ENCODE results near the gene EHF. TPM values are rescaled to one million over a fixed set of nuclear protein-coding genes. Genes with fewer than 3 reads are reported as not detected.
"Not testable (repeated sequence)": the region's sequence is repeated elsewhere in the genome, so short reads cannot be mapped to it uniquely, and the experiment has no call there.

The EHF gene
- polyA plus RNA-seq, 1 of the 3 experiments (the other 2 are of a cell fraction) = not detected

- H3K9me3 ChIP-seq = peaks cover 7% of the 10 kb centered on the region; the same call in 1 of the 2 replicates
- TF ChIP-seq RXRA (IDR thresholded peaks at IDR 0.05; ENCODE audit: borderline replicate concordance, low read depth) (no peak), TAF1 (IDR thresholded peaks at IDR 0.05; ENCODE audit: borderline replicate concordance, low read depth, low read length) (no peak), MEF2A (IDR thresholded peaks at IDR 0.05; ENCODE audit: borderline replicate concordance, low read depth) (no peak), FOXM1 (IDR thresholded peaks at IDR 0.05; ENCODE audit: low read depth) (no peak), MXI1 (IDR thresholded peaks at IDR 0.05; ENCODE audit: low read depth, low read length) (no peak), SMC3 (IDR thresholded peaks at IDR 0.05; ENCODE audit: low read depth, low read length) (no peak), RAD21 (IDR thresholded peaks at IDR 0.05; ENCODE audit: low read length) (no peak), RCOR1 (IDR thresholded peaks at IDR 0.05; ENCODE audit: low read length) (no peak), NFIC (IDR thresholded peaks at IDR 0.05; ENCODE audit: borderline replicate concordance) (no peak), NRF1 (IDR thresholded peaks at IDR 0.05; ENCODE audit: low read depth, low read length) (no peak), FOXJ3 (CRISPR knock-in tag; IDR thresholded peaks at IDR 0.05) (no peak)
- H3K9me2 ChIP-seq = no peaks in the 10 kb centered on the region
- H3K79me2 ChIP-seq (ENCODE audit: insufficient read depth) = no peaks in the 10 kb centered on the region
- no peak overlapping the region for H3K9ac ChIP-seq
- no peak for DNase-seq
- H3K36me3 ChIP-seq (replicated peaks in 1 of 2; ENCODE audit: control insufficient read depth in 1 of 2, insufficient read depth in 2 of 2, low read length in 1 of 2) = no peaks in the 10 kb centered on the region
- no peak overlapping the region for H2AFZ ChIP-seq (ENCODE audit: low read depth)
- H3K27me3 ChIP-seq (ENCODE audit: insufficient read depth) = no peaks in the 10 kb centered on the region
- H3F3A ChIP-seq (replicated peaks; ENCODE audit: insufficient read depth) = no peaks in the 10 kb centered on the region
- no peaks in the 10 kb centered on the region for H4K20me1 ChIP-seq (ENCODE audit: insufficient read depth)
- 73% methylated on average over 4 of the region's 4 CpGs for WGBS (ENCODE audit: low lambda C conversion rate)
- ChIA-PET CTCF (interaction anchor here (5.6 to 5.9 kb wide), 2 partner anchors 302 to 804 kb away, joined by 70 to 88 read pairs; no protein-coding TSS in a partner anchor), POLR2A (no interaction called here)
- no peak overlapping the region for H3K4me3 ChIP-seq (ENCODE audit: low read depth in 2 of 2, low read length in 1 of 2)
- no peak overlapping the region for H3K27ac ChIP-seq (ENCODE audit: low read depth in 2 of 2, low read length in 1 of 2)
- no peak overlapping the region for H3K4me2 ChIP-seq
- peaks cover 0 to 4% of the 10 kb centered on the region in 2 experiments; a peak in 1 of 4 replicates for H3K4me1 ChIP-seq (ENCODE audit: control insufficient read depth in 1 of 2, insufficient read depth in 2 of 2, low read depth in 1 of 2, low read length in 1 of 2)
Observed at GRCh38 chr11:34588701-34589100, 32.2 kb upstream of the EHF start.

GRCh38 chr11:34589177-34589576, 31.7 kb upstream of the EHF start:
- H2AFZ ChIP-seq (ENCODE audit: low read depth); POLR2A ChIA-PET: not testable (repeated sequence)
- CTCF ChIA-PET = interaction anchor here (5.6 to 5.9 kb wide), 2 partner anchors 302 to 804 kb away, joined by 70 to 88 read pairs; no protein-coding TSS in a partner anchor

GRCh38 chr11:34593085-34593484, 27.8 kb upstream of the EHF start:
- H3K79me2 ChIP-seq (ENCODE audit: insufficient read depth) = no peaks in the 10 kb centered on the region
- no peak overlapping the region for H3K27ac ChIP-seq (ENCODE audit: low read depth in 2 of 2, low read length in 1 of 2)
- H3K4me1 ChIP-seq (ENCODE audit: control insufficient read depth in 1 of 2, insufficient read depth in 2 of 2, low read depth in 1 of 2, low read length in 1 of 2) = no peaks in the 10 kb centered on the region
- H3K36me3 ChIP-seq (replicated peaks in 1 of 2; ENCODE audit: control insufficient read depth in 1 of 2, insufficient read depth in 2 of 2, low read length in 1 of 2) = no peaks in the 10 kb centered on the region
- 5% methylated on average over 1 of the region's 1 CpG for WGBS (ENCODE audit: low lambda C conversion rate)
- CTCF ChIA-PET = no interaction called here
- no peak overlapping the region for H3K4me3 ChIP-seq (ENCODE audit: low read depth in 2 of 2, low read length in 1 of 2)
- H3K9me2 ChIP-seq = no peaks in the 10 kb centered on the region
- no peak overlapping the region for H3K9ac ChIP-seq
- H3K9me3 ChIP-seq = peaks cover 7% of the 10 kb centered on the region; the same call in 1 of the 2 replicates
- no peak overlapping the region for H2AFZ ChIP-seq (ENCODE audit: low read depth)
- POLR2A ChIA-PET = no interaction called here
- H3K27me3 ChIP-seq (ENCODE audit: insufficient read depth) = no peaks in the 10 kb centered on the region
- DNase-seq = no peak
- H4K20me1 ChIP-seq (ENCODE audit: insufficient read depth) = no peaks in the 10 kb centered on the region
- H3F3A ChIP-seq (replicated peaks; ENCODE audit: insufficient read depth) = no peaks in the 10 kb centered on the region
- H3K4me2 ChIP-seq = no peak overlapping the region
- no peak for TF ChIP-seq FOXM1 (IDR thresholded peaks at IDR 0.05; ENCODE audit: low read depth)
- TF ChIP-seq POLR2AphosphoS5 (IDR thresholded peaks at IDR 0.05; ENCODE audit: low read depth, low read length) = no peak
- TF ChIP-seq USF2 (IDR thresholded peaks at IDR 0.05; ENCODE audit: borderline replicate concordance, low read depth, low read length) = no peak
- no peak for TF ChIP-seq FOXJ3 (CRISPR knock-in tag; IDR thresholded peaks at IDR 0.05)
- no peak for TF ChIP-seq PBX3 (IDR thresholded peaks at IDR 0.05)
- TF ChIP-seq IRF3 (IDR thresholded peaks at IDR 0.05; ENCODE audit: low read depth, low read length) = no peak
- no peak for TF ChIP-seq REST (IDR thresholded peaks at IDR 0.05; ENCODE audit: low read depth, low read length)

More at GRCh38 chr11:34589177-34589576, 31.7 kb upstream of the EHF start:
- H3K9me3 ChIP-seq; H3K27me3 ChIP-seq (ENCODE audit: insufficient read depth); H3K4me1 ChIP-seq (ENCODE audit: control insufficient read depth in 1 of 2, insufficient read depth in 2 of 2, low read depth in 1 of 2, low read length in 1 of 2); H4K20me1 ChIP-seq (ENCODE audit: insufficient read depth); H3K4me2 ChIP-seq; H3K9me2 ChIP-seq; H3K9ac ChIP-seq; DNase-seq; H3K79me2 ChIP-seq (ENCODE audit: insufficient read depth); H3K27ac ChIP-seq (ENCODE audit: low read depth in 2 of 2, low read length in 1 of 2); H3K4me3 ChIP-seq (ENCODE audit: low read depth in 2 of 2, low read length in 1 of 2); H3F3A ChIP-seq (replicated peaks; ENCODE audit: insufficient read depth); H3K36me3 ChIP-seq (replicated peaks in 1 of 2; ENCODE audit: control insufficient read depth in 1 of 2, insufficient read depth in 2 of 2, low read length in 1 of 2): not testable (repeated sequence)
- 82% methylated on average over 7 of the region's 7 CpGs for WGBS (ENCODE audit: low lambda C conversion rate)

Measured in SK-N-SH (cell line).